Measurements from ENCODE around the gene TAF8.

The TAF8 gene

DNA sequence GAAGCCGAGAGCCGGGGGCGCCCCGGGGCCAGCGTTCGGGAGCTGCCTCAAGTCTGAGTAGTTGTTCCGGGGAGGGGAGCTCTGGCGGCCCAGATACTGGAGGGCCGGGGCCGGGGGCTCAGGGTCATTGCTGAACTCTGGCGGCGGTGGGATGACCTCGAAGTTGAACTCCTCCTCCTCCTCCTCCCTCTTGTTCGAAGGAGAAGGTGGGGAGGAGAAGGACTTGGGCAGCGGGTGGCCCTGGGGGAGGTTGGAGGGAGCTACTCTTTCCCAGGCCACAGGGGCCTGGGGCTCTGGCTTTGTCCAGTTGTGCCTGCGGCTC is 54.4 kb downstream of the TAF8 start:
- Histone ChIP-seq H3K4me1 (ENCODE audit: insufficient read depth, low read length) (peaks cover 4% of the 10 kb centered on the region; the same call in 1 of the 2 replicates), H3K27me3 (ENCODE audit: insufficient read depth, low read length) (peaks cover 7% of the 10 kb centered on the region; the same call in 1 of the 2 replicates), H3K9ac (ENCODE audit: low read depth, low read length) (peak overlapping the region; percentile 54; the same call in 1 of the 2 replicates), H3K9me3 (ENCODE audit: insufficient read depth, low read depth, low read length) (no peaks in the 10 kb centered on the region), H3K27ac (ENCODE audit: low read length) (no peak overlapping the region), H3K4me3 (ENCODE audit: low read length) (peak overlapping the region; percentile 52; the same call in 1 of the 2 replicates), H3K36me3 (ENCODE audit: insufficient read depth, low read depth, low read length) (peaks cover 44% of the 10 kb centered on the region)

DNA sequence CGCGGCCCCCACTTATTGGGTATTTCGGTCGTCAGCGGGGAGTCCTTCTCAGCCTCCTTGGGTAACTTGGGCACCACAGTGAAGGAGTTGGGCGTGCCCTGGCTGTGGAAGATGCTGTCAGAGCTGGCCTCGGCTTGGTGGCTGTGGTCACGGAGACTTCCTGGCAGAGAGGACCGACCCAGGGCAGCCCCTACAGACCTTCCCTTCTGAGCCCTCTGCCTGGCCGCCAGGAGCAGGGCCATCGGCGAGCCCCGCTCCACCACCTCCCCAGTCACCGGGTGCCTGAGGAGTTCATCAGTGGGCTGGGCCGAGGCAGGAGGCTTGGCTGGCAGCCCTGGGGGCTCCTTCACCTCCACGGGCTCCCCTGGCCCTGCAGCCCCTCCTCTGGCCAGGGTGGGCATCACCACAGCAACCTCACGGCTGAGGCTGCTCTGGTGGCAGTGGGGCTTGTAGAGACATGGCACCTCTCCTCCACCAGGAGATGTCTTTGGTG is 54.9 kb downstream of the TAF8 start:
- no peak overlapping the region for H3K4me3 ChIP-seq (ENCODE audit: low read length)
- no peaks in the 10 kb centered on the region for H3K9me3 ChIP-seq (ENCODE audit: insufficient read depth, low read depth, low read length)
- H3K27me3 ChIP-seq (ENCODE audit: insufficient read depth, low read length), result peaks cover 7% of the 10 kb centered on the region; the same call in 1 of the 2 replicates
- peak overlapping the region; percentile 54; the same call in 1 of the 2 replicates for H3K9ac ChIP-seq (ENCODE audit: low read depth, low read length)
- peaks cover 48% of the 10 kb centered on the region for H3K36me3 ChIP-seq (ENCODE audit: insufficient read depth, low read depth, low read length)
- no peak overlapping the region for H3K27ac ChIP-seq (ENCODE audit: low read length)
- peaks cover 4% of the 10 kb centered on the region; the same call in 1 of the 2 replicates for H3K4me1 ChIP-seq (ENCODE audit: insufficient read depth, low read length)

DNA sequence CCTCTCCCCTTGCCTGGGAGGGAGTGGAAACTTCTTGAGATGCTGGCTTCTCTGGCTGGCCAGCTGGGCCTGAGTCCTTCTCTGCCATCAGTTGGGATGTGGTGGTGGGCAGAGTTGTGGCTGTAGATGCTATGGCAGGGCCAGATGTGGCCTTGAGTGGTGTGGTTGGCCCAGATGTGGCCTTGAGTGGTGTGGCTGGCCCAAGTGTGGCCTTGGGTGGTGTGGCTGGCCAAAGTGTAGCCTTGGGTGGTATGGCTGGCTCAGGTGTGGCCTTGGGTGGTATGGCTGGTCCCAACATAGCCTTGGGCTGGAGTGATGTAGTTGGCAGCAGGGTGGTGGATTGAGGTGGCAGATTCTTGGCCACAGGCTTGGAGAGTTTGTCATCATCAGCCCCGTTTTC is 55.4 kb downstream of the TAF8 start:
- H3K4me1 ChIP-seq (ENCODE audit: insufficient read depth, low read length), result peaks cover 4% of the 10 kb centered on the region; the same call in 1 of the 2 replicates

DNA sequence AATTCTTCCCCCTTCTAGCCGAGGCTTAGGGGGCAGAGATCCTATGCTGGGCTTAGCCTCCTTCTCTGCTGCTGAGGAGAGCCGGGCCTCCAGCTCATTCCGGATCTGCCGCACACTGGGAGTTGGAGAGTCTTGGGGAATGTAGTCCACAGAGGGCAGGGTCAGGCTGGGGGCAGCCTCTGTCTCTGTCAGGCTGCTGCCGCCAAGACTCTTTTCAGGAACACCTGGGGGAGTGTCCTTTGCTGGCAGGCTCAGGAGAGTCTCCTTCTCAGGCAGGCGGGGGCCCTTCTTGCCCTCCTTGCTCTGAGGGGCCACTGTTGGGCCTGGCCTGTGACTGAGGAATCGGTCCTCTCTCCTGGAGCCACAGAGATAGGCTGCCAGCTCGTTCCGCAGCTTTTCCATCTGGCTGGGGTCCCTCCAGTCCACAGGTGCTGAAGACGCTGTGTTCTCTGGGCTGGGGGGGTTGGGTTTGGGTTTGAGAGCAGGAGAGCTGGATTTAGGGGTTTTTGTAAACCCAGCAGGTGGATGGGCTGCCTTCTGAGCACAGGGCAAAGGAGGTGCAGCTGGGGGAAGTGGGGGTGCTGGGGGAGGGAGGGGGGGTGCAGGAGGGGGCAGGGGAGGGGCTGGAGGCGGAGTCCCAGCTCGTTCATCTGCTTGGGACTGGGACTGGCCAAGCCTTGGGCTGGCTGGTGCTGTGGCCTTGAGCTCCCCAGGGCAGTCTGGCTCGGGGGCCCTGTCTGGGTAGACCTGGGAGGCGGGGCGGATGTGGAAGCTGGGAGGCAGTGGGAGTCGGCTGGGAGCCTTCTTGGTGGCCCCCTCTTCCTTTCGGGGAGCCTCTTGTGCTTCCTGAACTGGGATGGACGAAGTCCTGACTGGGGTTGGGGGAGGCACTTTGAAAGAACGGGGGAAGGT is 56.0 kb downstream of the TAF8 start:
- Histone ChIP-seq H3K4me1 (ENCODE audit: insufficient read depth, low read length) (peaks cover 4% of the 10 kb centered on the region; the same call in 1 of the 2 replicates), H3K9ac (ENCODE audit: low read depth, low read length) (no peak overlapping the region), H3K4me3 (ENCODE audit: low read length) (no peak overlapping the region), H3K27ac (ENCODE audit: low read length) (no peak overlapping the region), H3K36me3 (ENCODE audit: insufficient read depth, low read depth, low read length) (peaks cover 49% of the 10 kb centered on the region), H3K9me3 (ENCODE audit: insufficient read depth, low read depth, low read length) (no peaks in the 10 kb centered on the region), H3K27me3 (ENCODE audit: insufficient read depth, low read length) (peaks cover 7% of the 10 kb centered on the region; the same call in 1 of the 2 replicates)

More for the DNA sequence above, 55.4 kb downstream of the TAF8 start:
- H3K4me3 ChIP-seq (ENCODE audit: low read length), result no peak overlapping the region
- peaks cover 52% of the 10 kb centered on the region for H3K36me3 ChIP-seq (ENCODE audit: insufficient read depth, low read depth, low read length)
- H3K27me3 ChIP-seq (ENCODE audit: insufficient read depth, low read length), result peaks cover 7% of the 10 kb centered on the region; the same call in 1 of the 2 replicates
- H3K9ac ChIP-seq (ENCODE audit: low read depth, low read length), result no peak overlapping the region
- no peak overlapping the region for H3K27ac ChIP-seq (ENCODE audit: low read length)
- H3K9me3 ChIP-seq (ENCODE audit: insufficient read depth, low read depth, low read length), result no peaks in the 10 kb centered on the region

DNA sequence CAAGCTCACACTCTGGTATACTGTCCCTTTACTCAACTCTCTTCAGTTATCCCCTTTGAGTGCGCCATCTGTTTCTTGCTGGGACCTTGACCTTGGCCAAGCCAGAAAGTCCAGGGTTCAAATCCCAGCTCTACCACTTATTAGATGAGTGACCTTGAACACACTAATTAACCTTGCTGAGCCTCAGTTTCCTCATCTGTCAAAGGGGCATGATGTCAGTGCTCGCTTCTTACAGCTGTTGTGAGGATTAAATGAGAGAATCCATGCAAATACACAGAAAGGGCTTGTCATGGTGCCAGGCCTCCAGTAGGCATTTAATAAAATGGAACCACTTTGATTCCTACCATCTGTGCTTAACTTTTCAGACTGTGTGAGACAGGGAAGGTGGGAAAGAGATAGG is 57.7 kb downstream of the TAF8 start:
- H3K4me3 ChIP-seq (ENCODE audit: low read length), result no peak overlapping the region
- no peaks in the 10 kb centered on the region for H3K9me3 ChIP-seq (ENCODE audit: insufficient read depth, low read depth, low read length)
- no peak overlapping the region for H3K9ac ChIP-seq (ENCODE audit: low read depth, low read length)
- no peak overlapping the region for H3K27ac ChIP-seq (ENCODE audit: low read length)
- H3K36me3 ChIP-seq (ENCODE audit: insufficient read depth, low read depth, low read length), result peaks cover 51% of the 10 kb centered on the region
- peaks cover 3% of the 10 kb centered on the region; the same call in 1 of the 2 replicates for H3K27me3 ChIP-seq (ENCODE audit: insufficient read depth, low read length)
- peaks cover 4% of the 10 kb centered on the region; the same call in 1 of the 2 replicates for H3K4me1 ChIP-seq (ENCODE audit: insufficient read depth, low read length)

DNA sequence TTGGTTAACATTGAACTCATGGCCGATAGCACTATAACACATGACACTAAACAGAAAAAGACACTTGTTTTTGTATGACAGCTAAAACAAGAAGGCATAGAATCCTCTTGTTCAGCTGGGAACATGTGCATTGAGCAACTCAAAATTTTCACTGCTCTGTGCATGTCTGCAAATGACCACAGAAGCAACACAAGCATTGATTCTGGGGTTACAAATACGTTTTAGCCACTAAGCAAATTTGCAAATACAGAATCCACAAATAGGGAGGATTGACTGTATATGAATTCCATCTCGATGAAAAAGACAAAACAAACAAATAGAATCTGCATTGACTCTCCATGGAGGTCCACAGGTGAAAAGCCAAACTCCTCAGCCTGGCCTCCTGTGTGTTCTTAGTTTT is 60.4 kb downstream of the TAF8 start:
- Histone ChIP-seq H3K27me3 (ENCODE audit: insufficient read depth, low read length) (no peaks in the 10 kb centered on the region), H3K9me3 (ENCODE audit: insufficient read depth, low read depth, low read length) (no peaks in the 10 kb centered on the region), H3K4me3 (ENCODE audit: low read length) (no peak overlapping the region), H3K36me3 (ENCODE audit: insufficient read depth, low read depth, low read length) (peaks cover 40% of the 10 kb centered on the region), H3K9ac (ENCODE audit: low read depth, low read length) (no peak overlapping the region), H3K4me1 (ENCODE audit: insufficient read depth, low read length) (no peaks in the 10 kb centered on the region), H3K27ac (ENCODE audit: low read length) (no peak overlapping the region)

DNA sequence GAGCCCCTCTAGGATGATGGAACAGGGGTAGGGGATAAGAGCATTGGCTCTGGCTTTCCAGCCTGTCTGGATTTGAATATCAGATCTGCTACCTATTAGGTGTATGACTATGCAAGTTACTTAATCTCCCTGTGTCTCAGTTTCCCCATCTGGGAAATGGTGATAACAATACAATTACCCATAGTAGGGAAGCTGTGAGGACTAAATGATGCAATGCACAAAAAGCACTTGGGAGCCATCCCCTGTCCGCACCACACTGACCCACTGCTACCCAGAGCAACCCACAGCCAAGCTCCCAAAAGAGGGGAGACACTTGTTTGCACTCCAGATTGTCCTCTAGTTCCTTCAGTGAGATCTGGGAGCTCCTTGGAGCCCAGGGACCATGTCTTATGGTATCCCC is 62.0 kb downstream of the TAF8 start:
- H3K4me1 ChIP-seq (ENCODE audit: insufficient read depth, low read length), result no peaks in the 10 kb centered on the region
- no peak overlapping the region for H3K4me3 ChIP-seq (ENCODE audit: low read length)
- no peak overlapping the region for H3K9ac ChIP-seq (ENCODE audit: low read depth, low read length)
- H3K27ac ChIP-seq (ENCODE audit: low read length), result no peak overlapping the region
- H3K27me3 ChIP-seq (ENCODE audit: insufficient read depth, low read length), result no peaks in the 10 kb centered on the region
- peaks cover 36% of the 10 kb centered on the region for H3K36me3 ChIP-seq (ENCODE audit: insufficient read depth, low read depth, low read length)
- H3K9me3 ChIP-seq (ENCODE audit: insufficient read depth, low read depth, low read length), result no peaks in the 10 kb centered on the region

DNA sequence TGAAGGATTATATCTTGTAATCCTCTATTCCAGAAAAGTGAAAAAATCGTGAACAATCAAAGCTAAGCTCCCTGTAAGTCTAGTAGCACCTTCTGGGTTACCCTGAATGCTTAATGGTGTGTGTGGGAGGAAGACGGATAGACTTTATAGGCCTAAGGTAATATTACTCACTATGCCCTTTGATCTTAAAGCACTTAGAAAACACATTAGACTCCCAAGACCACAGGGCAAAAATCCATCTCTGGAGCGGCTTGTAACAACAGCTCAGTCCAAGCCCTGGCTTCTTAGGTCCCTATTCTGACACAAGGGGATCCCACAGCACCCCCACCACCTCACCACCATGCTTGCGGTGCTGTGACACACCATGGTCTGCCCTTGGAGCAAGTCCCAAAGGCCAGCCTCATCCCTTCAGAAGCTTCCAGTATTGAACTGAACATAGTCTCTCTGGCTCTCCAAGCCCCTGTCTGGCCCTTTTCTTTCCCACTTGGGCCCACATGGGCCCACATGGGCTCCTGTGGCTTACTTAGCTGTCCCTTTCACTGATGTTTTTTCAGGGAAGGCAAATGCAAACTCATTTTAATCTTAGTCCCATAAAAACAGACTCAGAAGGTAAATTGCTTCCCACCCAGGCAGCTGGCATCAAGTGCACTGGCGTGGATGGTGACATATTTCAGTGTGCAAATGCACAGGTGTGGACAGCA is 63.8 kb downstream of the TAF8 start:
- no peaks in the 10 kb centered on the region for H3K27me3 ChIP-seq (ENCODE audit: insufficient read depth, low read length)
- no peak overlapping the region for H3K27ac ChIP-seq (ENCODE audit: low read length)
- H3K4me3 ChIP-seq (ENCODE audit: low read length), result no peak overlapping the region
- H3K9me3 ChIP-seq (ENCODE audit: insufficient read depth, low read depth, low read length), result no peaks in the 10 kb centered on the region
- H3K36me3 ChIP-seq (ENCODE audit: insufficient read depth, low read depth, low read length), result peaks cover 28% of the 10 kb centered on the region
- no peaks in the 10 kb centered on the region for H3K4me1 ChIP-seq (ENCODE audit: insufficient read depth, low read length)
- H3K9ac ChIP-seq (ENCODE audit: low read depth, low read length), result no peak overlapping the region

DNA sequence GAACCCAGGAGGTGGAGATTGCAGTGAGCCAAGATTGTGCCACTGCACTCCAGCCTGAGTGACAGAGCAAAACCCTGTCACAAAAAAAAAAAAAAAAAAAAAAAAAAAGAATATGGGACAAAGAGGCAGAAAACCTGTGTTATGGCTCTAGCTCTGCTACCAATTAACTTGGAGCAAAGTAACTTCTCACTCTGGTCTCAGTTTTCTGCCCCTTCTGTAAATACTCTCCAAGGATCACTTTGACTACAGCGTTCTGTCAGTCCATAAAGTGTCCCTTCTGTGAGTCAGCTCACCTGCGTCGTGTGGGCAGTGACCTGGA is 67.5 kb downstream of the TAF8 start:
- Histone ChIP-seq H3K4me1 (ENCODE audit: insufficient read depth, low read length) (no peaks in the 10 kb centered on the region), H3K9me3 (ENCODE audit: insufficient read depth, low read depth, low read length) (no peaks in the 10 kb centered on the region), H3K27ac (ENCODE audit: low read length) (no peak overlapping the region), H3K27me3 (ENCODE audit: insufficient read depth, low read length) (no peaks in the 10 kb centered on the region), H3K4me3 (ENCODE audit: low read length) (no peak overlapping the region), H3K36me3 (ENCODE audit: insufficient read depth, low read depth, low read length) (peaks cover 20% of the 10 kb centered on the region), H3K9ac (ENCODE audit: low read depth, low read length) (no peak overlapping the region)

DNA sequence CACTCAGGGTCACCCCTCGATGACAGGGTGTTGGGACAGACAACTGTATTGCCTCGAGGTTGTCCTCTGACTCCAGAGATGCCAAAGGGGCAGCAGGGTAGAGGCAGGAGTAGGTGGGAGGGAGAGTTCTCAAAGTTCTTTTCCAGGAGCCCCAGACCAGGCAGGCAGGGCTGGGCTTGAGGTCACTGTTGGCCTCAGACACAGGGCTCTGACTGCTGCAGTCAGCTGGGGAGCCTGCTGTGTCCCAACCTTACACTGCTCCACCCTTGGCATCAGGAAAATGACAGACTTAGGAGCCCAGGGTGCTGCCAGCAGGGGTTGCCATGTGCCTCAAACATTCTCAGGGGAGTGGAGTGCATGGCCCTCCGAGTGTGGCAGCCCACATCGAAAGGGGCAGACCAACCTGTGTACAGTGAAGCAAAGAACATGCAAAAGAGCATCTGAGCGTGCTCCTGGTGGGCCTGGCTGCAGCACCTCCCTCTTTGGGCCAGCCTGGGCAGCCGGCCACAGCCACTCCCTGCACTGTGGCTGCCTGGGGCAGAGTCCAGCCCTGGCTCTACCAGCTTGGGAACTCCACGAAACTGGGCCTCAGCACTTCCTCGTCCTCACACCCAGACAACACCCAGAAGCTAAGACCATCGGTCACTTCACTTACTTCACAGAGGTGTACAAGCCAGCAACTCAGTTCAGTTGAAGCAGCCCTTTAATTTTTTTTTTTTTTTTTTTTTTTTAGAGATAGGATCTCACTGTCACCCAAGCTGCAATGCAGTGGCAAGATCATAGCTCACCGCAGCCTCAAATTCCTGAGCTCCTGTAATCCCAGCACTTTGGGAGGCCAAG is 68.1 kb downstream of the TAF8 start:
- Histone ChIP-seq H3K4me1 (ENCODE audit: insufficient read depth, low read length) (no peaks in the 10 kb centered on the region), H3K27me3 (ENCODE audit: insufficient read depth, low read length) (no peaks in the 10 kb centered on the region), H3K9ac (ENCODE audit: low read depth, low read length) (no peak overlapping the region), H3K27ac (ENCODE audit: low read length) (no peak overlapping the region), H3K4me3 (ENCODE audit: low read length) (no peak overlapping the region), H3K36me3 (ENCODE audit: insufficient read depth, low read depth, low read length) (peaks cover 20% of the 10 kb centered on the region), H3K9me3 (ENCODE audit: insufficient read depth, low read depth, low read length) (no peaks in the 10 kb centered on the region)

Data from iPS-20b (cell line).